ENCODE measurements around the gene SRL. TPM values are rescaled to one million over a fixed set of nuclear protein-coding genes. Genes with fewer than 3 reads are reported as not detected.
A peak's percentile ranks its signal among the peaks of the same experiment; 100 is the strongest.

SRL gene
- total and polyA plus RNA-seq, 2 of the 13 experiments (the other 11 are each of a cell fraction or from before 2014, with no cell fraction given), result 0.05 TPM; not detected in 1

GRCh38 chr16:4290236-4290830 is 48.5 kb upstream of the SRL start (continued):
- TF ChIP-seq ZNF224 (CRISPR knock-in tag; IDR thresholded peaks at IDR 0.05) (no peak), IRX3 (CRISPR knock-in tag; IDR thresholded peaks at IDR 0.05; ENCODE audit: borderline replicate concordance, low read depth) (no peak), MAF1 (CRISPR knock-in tag; IDR thresholded peaks at IDR 0.05; ENCODE audit: borderline replicate concordance) (no peak), HIVEP1 (CRISPR knock-in tag; IDR thresholded peaks at IDR 0.05) (peak; percentile 52; the same call in 1 of the 2 replicates), ZBTB33 (CRISPR knock-in tag; IDR thresholded peaks at IDR 0.05) (0 out of 2 replicates have a peak, but pooled peaks have one; percentile 16), FOXM1 (CRISPR knock-in tag; IDR thresholded peaks at IDR 0.05) (no peak), ZNF746 (CRISPR knock-in tag; IDR thresholded peaks at IDR 0.05) (0 out of 2 replicates have a peak, but pooled peaks have one; percentile 31), EHMT2 (IDR thresholded peaks at IDR 0.05; ENCODE audit: borderline replicate concordance, low read depth, low read length) (no peak), HOXA5 (CRISPR knock-in tag; IDR thresholded peaks at IDR 0.05) (no peak), ZNF281 (CRISPR knock-in tag; IDR thresholded peaks at IDR 0.05; ENCODE audit: borderline replicate concordance) (no peak), GLI4 (CRISPR knock-in tag; IDR thresholded peaks at IDR 0.05; ENCODE audit: borderline replicate concordance) (no peak), IKZF4 (CRISPR knock-in tag; IDR thresholded peaks at IDR 0.05; ENCODE audit: borderline replicate concordance, low read depth, not compliant biosample characterization) (no peak), ZNF782 (CRISPR knock-in tag; IDR thresholded peaks at IDR 0.05; ENCODE audit: borderline replicate concordance) (no peak), FOXK2 (IDR thresholded peaks at IDR 0.05) (no peak), TOPORS (CRISPR knock-in tag; IDR thresholded peaks at IDR 0.05) (no peak), ZNF337 (CRISPR knock-in tag; IDR thresholded peaks at IDR 0.05; ENCODE audit: borderline replicate concordance, low read depth) (no peak)

Measured in HepG2 (cell line).